ENCODE data around the gene TMEM144. TPM values are rescaled to one million over a fixed set of nuclear protein-coding genes. Genes with fewer than 3 reads are reported as not detected.

TMEM144 gene
- total and polyA plus RNA-seq, 11 donors, result 2.3 to 17.7 (median 10.4) TPM

DNA sequence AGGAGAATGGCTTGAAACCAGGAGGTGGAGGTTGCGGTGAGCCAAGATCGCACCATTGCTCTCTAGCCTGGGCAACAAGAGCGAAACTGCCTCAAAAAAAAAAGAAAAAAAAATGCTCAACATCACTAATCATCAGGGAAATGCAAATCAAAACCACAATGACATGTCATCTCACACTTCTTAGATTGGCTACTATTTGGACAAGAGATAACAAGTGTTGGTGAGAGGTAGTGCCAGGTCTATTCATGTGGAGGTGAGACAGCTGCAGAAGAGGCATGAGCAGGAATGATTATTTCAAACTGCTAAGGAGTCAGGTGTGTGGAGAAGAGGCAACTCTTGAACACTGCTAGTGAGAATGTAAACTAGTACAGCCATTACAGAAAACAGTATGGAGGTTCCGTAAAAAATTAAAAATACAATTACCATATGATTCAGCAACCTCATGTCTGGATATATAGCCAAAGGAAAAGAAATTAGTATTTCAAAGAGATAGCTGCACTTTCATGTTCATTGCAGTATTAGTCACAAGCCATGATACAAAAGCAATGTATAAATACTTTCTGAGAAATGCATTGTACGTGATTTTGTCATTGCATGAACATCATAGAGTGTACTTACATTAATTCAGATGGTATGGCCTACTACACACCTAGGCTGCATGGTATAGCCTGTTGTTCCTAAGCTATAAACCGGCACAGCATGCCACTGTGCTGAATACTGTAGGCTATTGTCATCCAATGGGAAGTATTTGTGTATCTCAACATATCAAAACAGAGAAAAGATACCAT, 75.3 kb downstream of the TMEM144 start:
- TF ChIP-seq POLR2A (IDR thresholded peaks at IDR 0.05), result no peak
- TF ChIP-seq, protein P1, sequence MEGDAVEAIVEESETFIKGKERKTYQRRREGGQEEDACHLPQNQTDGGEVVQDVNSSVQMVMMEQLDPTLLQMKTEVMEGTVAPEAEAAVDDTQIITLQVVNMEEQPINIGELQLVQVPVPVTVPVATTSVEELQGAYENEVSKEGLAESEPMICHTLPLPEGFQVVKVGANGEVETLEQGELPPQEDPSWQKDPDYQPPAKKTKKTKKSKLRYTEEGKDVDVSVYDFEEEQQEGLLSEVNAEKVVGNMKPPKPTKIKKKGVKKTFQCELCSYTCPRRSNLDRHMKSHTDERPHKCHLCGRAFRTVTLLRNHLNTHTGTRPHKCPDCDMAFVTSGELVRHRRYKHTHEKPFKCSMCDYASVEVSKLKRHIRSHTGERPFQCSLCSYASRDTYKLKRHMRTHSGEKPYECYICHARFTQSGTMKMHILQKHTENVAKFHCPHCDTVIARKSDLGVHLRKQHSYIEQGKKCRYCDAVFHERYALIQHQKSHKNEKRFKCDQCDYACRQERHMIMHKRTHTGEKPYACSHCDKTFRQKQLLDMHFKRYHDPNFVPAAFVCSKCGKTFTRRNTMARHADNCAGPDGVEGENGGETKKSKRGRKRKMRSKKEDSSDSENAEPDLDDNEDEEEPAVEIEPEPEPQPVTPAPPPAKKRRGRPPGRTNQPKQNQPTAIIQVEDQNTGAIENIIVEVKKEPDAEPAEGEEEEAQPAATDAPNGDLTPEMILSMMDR (IDR thresholded peaks at IDR 0.05), result no peak

GRCh38 chr4:158290912-158291311, 80.6 kb downstream of the TMEM144 start:
- WGBS, 4 donors, result 77 to 84% (median 78%) methylated on average over 6 of the region's 6 CpGs
- Histone ChIP-seq H3K27me3 (peaks cover 0 to 7% (median 0%) of the 10 kb centered on the region in 9 donors), H3K36me3 (no peaks in the 10 kb centered on the region), H3K9me3 (peaks cover 0 to 7% (median 0%) of the 10 kb centered on the region in 12 donors), H3K4me3 (no peak overlapping the region), H3K4me1 (no peaks in the 10 kb centered on the region), H3K27ac (no peak overlapping the region)
- DNase-seq, result no peak
- intact Hi-C loops (cut with DNase I), result no loop called here
- TF ChIP-seq POLR2A (IDR thresholded peaks at IDR 0.05), result no peak
- TF ChIP-seq, protein P1 (IDR thresholded peaks at IDR 0.05), result no peak
- no peak for ATAC-seq

More for the DNA sequence above, 75.3 kb downstream of the TMEM144 start:
- WGBS, 4 donors, result 83 to 90% (median 86%) methylated on average over 6 of the region's 6 CpGs
- Histone ChIP-seq H3K36me3 (no peaks in the 10 kb centered on the region), H3K27me3 (no peaks in the 10 kb centered on the region), H3K9me3 (no peaks in the 10 kb centered on the region), H3K27ac (no peak overlapping the region), H3K4me1 (no peaks in the 10 kb centered on the region), H3K4me3 (no peak overlapping the region)
- intact Hi-C loops (cut with DNase I), result no loop called here
- DNase-seq, result no peak
- no peak for ATAC-seq

- H3K27ac ChIP-seq, result no peak overlapping the region
- no peaks in the 10 kb centered on the region for H3K36me3 ChIP-seq
- peaks cover 0 to 7% (median 0%) of the 10 kb centered on the region in 12 donors for H3K9me3 ChIP-seq
- 72 to 86% (median 84%) methylated on average over 10 to 11 of the region's 11 CpGs for WGBS, 4 donors
- ATAC-seq, result no peak
- intact Hi-C loops (cut with DNase I), result no loop called here
- H3K4me1 ChIP-seq, result no peaks in the 10 kb centered on the region
- TF ChIP-seq, protein P1 (IDR thresholded peaks at IDR 0.05), result no peak
- TF ChIP-seq POLR2A (IDR thresholded peaks at IDR 0.05), result no peak
- peaks cover 0 to 7% (median 0%) of the 10 kb centered on the region in 9 donors for H3K27me3 ChIP-seq
- peak in 1 of 5 donors; percentile 61 for DNase-seq
- H3K4me3 ChIP-seq, result no peak overlapping the region
Measured at GRCh38 chr4:158291334-158292055, 81.2 kb downstream of the TMEM144 start.

DNA sequence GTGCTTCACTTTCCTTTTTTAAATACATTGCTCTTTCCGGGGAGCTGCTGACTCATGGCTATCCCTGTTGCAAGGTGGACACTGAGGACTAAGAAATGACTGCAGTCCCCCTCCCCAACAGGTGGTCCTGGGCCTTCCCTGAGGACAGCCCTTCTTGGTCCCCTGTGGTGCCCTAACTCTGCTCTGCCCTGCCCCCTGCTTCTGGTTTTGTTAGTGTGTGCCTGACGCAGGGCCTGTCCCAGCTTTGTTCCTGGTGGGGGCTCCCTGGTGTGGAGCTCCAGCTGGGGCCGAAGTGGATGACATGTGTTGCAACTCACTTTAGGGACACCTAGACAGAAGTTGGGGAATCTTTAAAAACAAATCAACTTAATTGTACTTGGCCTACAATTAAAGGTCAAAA, 81.9 kb downstream of the TMEM144 start:
- TF ChIP-seq, protein P1 (IDR thresholded peaks at IDR 0.05), result no peak
- TF ChIP-seq POLR2A (IDR thresholded peaks at IDR 0.05), result no peak
- DNase-seq (no peak), ATAC-seq (no peak)
- H3K27me3 ChIP-seq, result peaks cover 0 to 7% (median 0%) of the 10 kb centered on the region in 9 donors
- H3K27ac ChIP-seq, result no peak overlapping the region
- WGBS, 4 donors, result 79 to 88% (median 81%) methylated on average over 3 of the region's 3 CpGs
- no peaks in the 10 kb centered on the region for H3K4me1 ChIP-seq
- H3K9me3 ChIP-seq, result peaks cover 0 to 7% (median 0%) of the 10 kb centered on the region in 12 donors
- H3K4me3 ChIP-seq, result no peak overlapping the region
- intact Hi-C loops (cut with DNase I), result no loop called here
- H3K36me3 ChIP-seq, result no peaks in the 10 kb centered on the region

All from heart left ventricle (tissue), 16 donors.